Osteocyte (in vitro differentiated cells): ENCODE data around the gene SLC29A1. TPM values are rescaled to one million over a fixed set of nuclear protein-coding genes. Genes with fewer than 3 reads are reported as not detected.

ENCODE experiments used
- DNase-seq: peaks from one replicate; pipeline ENCODE4 v3.0.0; 2021; ENCODE audit warnings: mixed read lengths; ENCODE audit not compliant: unreplicated experiment; ENCODE audit errors: extremely low spot score
- H3K27ac Mint-ChIP-seq: one replicate; pipeline ENCODE4 v1.8.0; 2021; ENCODE audit warnings: mild to moderate bottlenecking, mixed read lengths; ENCODE audit not compliant: unreplicated experiment
- H3K27me3 Mint-ChIP-seq: one replicate; pipeline ENCODE4 v1.8.0; 2021; ENCODE audit warnings: mixed read lengths; ENCODE audit not compliant: unreplicated experiment
- H3K36me3 Mint-ChIP-seq: one replicate; pipeline ENCODE4 v1.8.0; 2021; ENCODE audit warnings: mixed read lengths; ENCODE audit not compliant: unreplicated experiment
- H3K4me1 Mint-ChIP-seq: one replicate; pipeline ENCODE4 v1.8.0; 2021; ENCODE audit warnings: mixed read lengths; ENCODE audit not compliant: unreplicated experiment
- H3K4me3 Mint-ChIP-seq: one replicate; pipeline ENCODE4 v1.8.0; 2021; ENCODE audit warnings: mild to moderate bottlenecking, moderate library complexity, mixed read lengths; ENCODE audit not compliant: unreplicated experiment
- H3K9me3 Mint-ChIP-seq: one replicate; pipeline ENCODE4 v1.8.0; 2021; ENCODE audit warnings: mixed read lengths; ENCODE audit not compliant: unreplicated experiment
- total RNA-seq: library from RNA; stranded (reverse); gene quantifications from 2 replicates; pipeline ENCODE4 v1.2.1, GENCODE V29; 2021
- TF ChIP-seq, protein P1 (sequence below): fragments of 200-600 bp; sonication (generic); IDR thresholded peaks from 2 replicates; pipeline ENCODE4 v1.5.0; 2021; ENCODE audit warnings: antibody characterized with exemption, mild to moderate bottlenecking, moderate library complexity

Gene SLC29A1
- total RNA-seq, 1 donor from 2014 or later, result 135 TPM

DNA sequence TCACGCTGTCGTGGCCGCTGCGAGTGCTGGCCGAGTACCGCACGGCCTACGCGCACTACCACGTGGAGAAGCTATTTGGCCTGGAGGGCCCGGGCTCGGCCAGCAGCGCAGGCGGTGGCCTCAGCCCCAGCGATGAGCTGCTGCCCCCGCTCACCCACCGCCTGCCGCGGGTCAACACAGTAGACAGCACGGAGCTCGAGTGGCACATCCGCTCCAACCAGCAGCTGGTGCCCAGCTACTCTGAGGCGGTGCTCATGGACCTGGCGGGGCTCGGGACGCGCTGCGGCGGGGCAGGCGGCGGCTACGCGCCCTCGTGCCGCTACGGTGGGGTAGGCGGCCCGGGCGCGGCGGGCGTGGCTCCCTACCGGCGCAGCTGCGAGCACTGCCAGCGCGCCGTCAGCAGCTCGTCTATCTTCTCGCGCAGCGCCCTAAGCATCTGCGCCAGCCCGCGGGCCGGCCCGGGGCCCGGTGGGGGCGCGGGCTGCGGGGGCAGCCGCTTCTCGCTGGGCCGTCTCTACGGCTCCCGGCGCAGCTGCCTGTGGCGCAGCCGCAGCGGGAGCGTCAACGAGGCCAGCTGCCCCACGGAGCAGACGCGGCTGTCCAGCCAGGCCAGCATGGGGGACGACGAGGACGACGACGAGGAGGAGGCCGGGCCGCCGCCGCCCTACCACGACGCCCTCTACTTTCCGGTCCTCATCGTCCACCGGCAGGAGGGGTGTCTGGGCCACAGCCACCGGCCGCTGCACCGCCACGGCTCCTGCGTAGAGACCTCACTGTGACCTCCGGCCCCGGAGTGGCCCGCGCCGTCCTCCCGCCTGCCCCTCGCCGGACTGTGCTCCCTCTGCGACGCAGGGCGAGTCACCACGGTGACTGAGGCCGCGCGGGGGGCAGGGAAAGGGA is 52.6 kb downstream of the SLC29A1 start:
- no peak overlapping the region for H3K4me3 Mint-ChIP-seq
- DNase-seq, result no peak
- H3K27ac Mint-ChIP-seq, result no peak overlapping the region
- TF ChIP-seq, protein P1, sequence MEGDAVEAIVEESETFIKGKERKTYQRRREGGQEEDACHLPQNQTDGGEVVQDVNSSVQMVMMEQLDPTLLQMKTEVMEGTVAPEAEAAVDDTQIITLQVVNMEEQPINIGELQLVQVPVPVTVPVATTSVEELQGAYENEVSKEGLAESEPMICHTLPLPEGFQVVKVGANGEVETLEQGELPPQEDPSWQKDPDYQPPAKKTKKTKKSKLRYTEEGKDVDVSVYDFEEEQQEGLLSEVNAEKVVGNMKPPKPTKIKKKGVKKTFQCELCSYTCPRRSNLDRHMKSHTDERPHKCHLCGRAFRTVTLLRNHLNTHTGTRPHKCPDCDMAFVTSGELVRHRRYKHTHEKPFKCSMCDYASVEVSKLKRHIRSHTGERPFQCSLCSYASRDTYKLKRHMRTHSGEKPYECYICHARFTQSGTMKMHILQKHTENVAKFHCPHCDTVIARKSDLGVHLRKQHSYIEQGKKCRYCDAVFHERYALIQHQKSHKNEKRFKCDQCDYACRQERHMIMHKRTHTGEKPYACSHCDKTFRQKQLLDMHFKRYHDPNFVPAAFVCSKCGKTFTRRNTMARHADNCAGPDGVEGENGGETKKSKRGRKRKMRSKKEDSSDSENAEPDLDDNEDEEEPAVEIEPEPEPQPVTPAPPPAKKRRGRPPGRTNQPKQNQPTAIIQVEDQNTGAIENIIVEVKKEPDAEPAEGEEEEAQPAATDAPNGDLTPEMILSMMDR, result no peak
- peaks cover 40% of the 10 kb centered on the region for H3K27me3 Mint-ChIP-seq
- no peaks in the 10 kb centered on the region for H3K9me3 Mint-ChIP-seq
- H3K36me3 Mint-ChIP-seq, result no peaks in the 10 kb centered on the region
- H3K4me1 Mint-ChIP-seq, result no peaks in the 10 kb centered on the region

- Mint-ChIP-seq H3K27ac (no peak overlapping the region), H3K27me3 (peaks cover 34% of the 10 kb centered on the region), H3K36me3 (no peaks in the 10 kb centered on the region), H3K4me1 (no peaks in the 10 kb centered on the region), H3K4me3 (no peak overlapping the region), H3K9me3 (no peaks in the 10 kb centered on the region)
- DNase-seq, result no peak
- TF ChIP-seq, protein P1, result no peak
Observed at GRCh38 chr6:44276667-44277640, 53.6 kb downstream of the SLC29A1 start.

- Mint-ChIP-seq H3K4me3 (no peak overlapping the region), H3K9me3 (no peaks in the 10 kb centered on the region), H3K27me3 (peaks cover 30% of the 10 kb centered on the region), H3K27ac (no peak overlapping the region), H3K36me3 (no peaks in the 10 kb centered on the region), H3K4me1 (no peaks in the 10 kb centered on the region)
- TF ChIP-seq, protein P1, result no peak
- no peak for DNase-seq
Observed at GRCh38 chr6:44277763-44278162, 54.4 kb downstream of the SLC29A1 start.

DNA sequence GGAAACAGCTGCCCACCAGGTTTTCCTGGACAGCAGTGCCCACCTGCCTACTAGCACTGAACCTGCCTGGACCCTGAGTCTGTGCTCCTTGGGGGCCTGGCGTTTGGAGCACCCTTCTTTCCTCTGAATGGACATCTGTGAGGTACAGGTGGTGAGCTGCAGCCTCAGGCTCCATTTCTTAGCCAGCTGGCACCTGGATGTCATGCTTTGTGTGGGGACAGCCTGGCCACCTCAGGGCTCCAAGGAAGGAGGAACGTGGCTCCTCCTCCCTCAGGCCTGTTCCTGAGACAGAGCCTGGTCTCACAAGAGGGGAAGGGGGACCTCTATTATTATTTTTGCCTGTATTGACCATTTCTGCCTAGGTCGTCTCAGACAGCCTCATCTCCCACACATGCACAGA is 54.9 kb downstream of the SLC29A1 start:
- H3K27me3 Mint-ChIP-seq, result peaks cover 28% of the 10 kb centered on the region
- no peak overlapping the region for H3K4me3 Mint-ChIP-seq

More for the DNA sequence above, 54.9 kb downstream of the SLC29A1 start:
- Mint-ChIP-seq H3K4me1 (no peaks in the 10 kb centered on the region), H3K27ac (no peak overlapping the region), H3K36me3 (no peaks in the 10 kb centered on the region), H3K9me3 (no peaks in the 10 kb centered on the region)
- TF ChIP-seq, protein P1, result no peak
- no peak for DNase-seq
